Left ventricle myocardium superior (tissue), 1 donor: ENCODE data around the gene FAM53B. TPM values are rescaled to one million over a fixed set of nuclear protein-coding genes. Genes with fewer than 3 reads are reported as not detected.

Source experiments
- ATAC-seq: fragments of 200-7000 bp; cut with Tn5 transposase; one replicate; pipeline ENCODE4 v1.9.1; 2020; ENCODE audit warnings: mild to moderate bottlenecking, moderate library complexity
- DNase-seq: peaks from one replicate; pipeline ENCODE4 v3.0.0-alpha.2; 2020
- intact Hi-C: fragments of 100-400 bp; cut with micrococcal nuclease; formaldehyde crosslinking; loops from one replicate; pipeline ENCODE4 v1.11.0; 2022
- total RNA-seq: library from RNA; stranded (reverse); fragmentation: NEBNext Ultra II Directional; extraction: Animal tissue kit (Norgen Biotek cat#: 25700); gene quantifications from one replicate; pipeline ENCODE4 v1.2.1, GENCODE V29; 2021
- donor health status: DM: no; HTN: yes; CAD: no; lungs with severe emphysema.

FAM53B gene
- total RNA-seq, 1 donor from 2014 or later: 45.3 TPM

DNA sequence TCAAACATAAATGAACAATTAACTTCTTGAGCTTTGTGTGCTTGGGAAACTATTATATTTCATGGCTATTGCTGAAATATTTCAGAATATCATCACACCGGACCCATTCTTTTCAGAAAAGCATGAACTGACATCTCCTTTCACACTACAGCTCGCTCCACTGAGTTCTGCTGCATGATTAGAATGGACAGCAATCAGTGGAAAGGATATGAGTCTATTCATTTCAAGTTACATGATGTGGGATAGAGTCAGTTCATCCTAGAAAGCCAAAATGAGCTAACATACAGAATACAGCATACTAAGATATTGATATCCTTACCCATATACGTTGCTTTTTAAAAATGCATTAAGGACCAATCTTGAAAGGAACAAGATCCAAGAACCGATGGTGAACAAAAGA is 1.1 kb upstream of the FAM53B start:
- DNase-seq (no peak), ATAC-seq (no peak)
- intact Hi-C loops: loop anchor here (2.0 to 10.0 kb wide), 2 partner anchors 100 to 214 kb away; no protein-coding TSS in a partner anchor

DNA sequence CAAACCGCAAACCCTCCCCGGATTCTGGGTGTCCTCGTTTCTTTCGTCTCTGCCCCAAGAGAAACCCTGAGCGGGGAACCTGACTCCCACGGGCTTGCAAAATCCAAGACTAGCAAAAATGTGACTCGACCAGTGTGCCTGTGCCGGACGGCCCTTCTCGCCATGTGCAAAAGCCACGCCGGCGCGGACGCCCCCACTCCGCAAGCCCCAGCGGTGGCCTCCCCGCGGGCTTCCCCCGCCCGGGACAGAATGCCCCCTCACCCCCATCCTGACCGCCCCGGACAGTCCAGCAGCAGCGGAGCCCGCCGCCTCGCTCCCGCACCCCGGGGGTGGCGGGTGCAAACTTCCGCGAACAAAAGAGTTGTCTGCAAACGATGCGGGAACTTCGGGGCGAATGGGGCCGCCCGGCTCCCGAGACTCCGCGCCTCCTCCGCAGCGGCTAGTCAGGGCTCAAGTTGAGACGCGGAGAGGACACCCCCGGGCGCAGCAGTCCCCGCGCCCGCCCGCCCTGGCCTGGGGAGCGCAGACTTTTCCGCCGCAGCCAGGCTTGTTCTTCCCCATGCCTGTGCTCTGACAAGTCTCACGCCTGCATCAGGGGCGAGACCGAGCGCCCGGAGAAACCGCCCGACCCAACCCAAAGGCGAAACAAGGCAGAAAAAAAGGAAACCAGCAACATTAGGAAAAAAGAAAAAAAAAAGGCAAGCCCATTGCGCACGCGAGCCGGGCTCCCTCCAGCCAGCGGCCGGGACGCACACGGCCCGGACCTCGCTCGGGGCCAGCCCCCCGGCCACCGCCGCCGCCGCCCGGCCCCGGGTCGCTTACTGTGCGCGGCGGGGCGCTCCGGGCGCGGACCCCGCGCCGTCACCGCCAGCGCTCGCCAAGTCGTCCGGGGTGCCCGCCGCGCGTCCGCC is 732 bp downstream of the FAM53B start:
- DNase-seq: peak; percentile 69
- ATAC-seq: peak; percentile 22
- intact Hi-C loops: loop anchor here (2.0 to 10.0 kb wide), 2 partner anchors 99 to 213 kb away; no protein-coding TSS in a partner anchor

DNA sequence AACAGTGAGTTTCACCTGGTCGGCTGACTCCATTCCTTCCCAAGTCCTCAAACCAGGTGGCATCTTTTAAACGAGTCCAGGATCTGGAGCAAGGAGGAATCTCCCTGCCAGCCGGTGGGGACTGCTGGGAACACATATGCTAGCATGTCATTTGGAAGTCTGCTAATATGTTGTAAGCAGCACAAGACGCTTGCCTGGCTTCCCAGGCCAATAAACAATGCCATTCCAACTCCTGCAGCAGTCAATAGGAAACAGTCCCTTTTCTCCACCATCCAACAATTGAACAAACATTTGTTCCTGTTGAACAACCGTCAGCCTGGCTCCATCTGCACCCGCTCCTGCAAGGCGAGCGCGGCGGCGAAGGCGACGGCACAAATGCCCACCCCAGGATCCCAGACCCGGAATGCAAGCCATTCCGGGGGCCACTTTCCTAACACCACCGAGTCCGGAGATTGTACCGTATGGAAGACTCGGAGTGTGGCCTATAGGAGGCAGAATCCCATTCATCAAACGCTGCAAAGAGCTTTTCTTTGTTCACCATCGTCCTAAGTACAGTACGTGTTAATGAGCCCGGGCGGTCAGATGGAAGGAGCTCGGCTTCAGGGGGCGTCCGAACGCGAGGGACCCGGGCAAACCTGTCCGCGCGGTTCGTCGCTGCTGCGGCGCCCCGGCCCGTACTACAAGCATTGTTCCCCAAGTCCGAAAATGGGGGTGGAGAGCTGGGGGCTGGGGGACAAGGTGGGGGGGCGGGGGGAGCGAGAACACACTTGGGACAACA is 1.6 kb downstream of the FAM53B start:
- ATAC-seq: peak; percentile 7
- peak; percentile 41 for DNase-seq

DNA sequence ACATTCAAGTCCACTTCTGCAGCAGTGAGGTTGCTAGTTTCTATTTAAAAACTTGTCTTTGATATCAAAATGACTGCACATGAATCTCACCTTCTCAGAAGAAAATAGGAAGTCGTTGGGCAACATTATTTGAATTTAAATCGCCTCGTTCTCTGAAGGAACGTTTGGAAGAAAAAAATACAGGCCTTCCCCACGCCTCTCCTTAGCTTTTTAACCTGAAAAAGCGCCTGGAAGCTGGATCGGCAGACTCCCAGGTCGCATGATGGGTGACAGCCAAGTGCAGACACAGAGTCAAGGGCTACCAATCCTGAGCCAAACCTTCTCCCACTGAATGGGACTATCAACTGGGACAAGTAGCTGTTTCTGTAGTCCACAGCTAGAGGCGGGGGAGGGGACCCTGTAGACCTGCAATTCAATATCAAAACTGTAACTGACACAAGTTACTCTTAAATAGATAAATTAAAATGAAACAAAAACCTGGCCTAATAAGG is 2.2 kb downstream of the FAM53B start:
- ATAC-seq (peak; percentile 36), DNase-seq (peak; percentile 46)
- intact Hi-C loops: loop anchor here (10.0 kb wide), 1 partner anchor 97 kb away; no protein-coding TSS in a partner anchor

More for the DNA sequence above, 1.6 kb downstream of the FAM53B start:
- intact Hi-C loops: loop anchor here (10.0 kb wide), 1 partner anchor 98 kb away; no protein-coding TSS in a partner anchor

DNA sequence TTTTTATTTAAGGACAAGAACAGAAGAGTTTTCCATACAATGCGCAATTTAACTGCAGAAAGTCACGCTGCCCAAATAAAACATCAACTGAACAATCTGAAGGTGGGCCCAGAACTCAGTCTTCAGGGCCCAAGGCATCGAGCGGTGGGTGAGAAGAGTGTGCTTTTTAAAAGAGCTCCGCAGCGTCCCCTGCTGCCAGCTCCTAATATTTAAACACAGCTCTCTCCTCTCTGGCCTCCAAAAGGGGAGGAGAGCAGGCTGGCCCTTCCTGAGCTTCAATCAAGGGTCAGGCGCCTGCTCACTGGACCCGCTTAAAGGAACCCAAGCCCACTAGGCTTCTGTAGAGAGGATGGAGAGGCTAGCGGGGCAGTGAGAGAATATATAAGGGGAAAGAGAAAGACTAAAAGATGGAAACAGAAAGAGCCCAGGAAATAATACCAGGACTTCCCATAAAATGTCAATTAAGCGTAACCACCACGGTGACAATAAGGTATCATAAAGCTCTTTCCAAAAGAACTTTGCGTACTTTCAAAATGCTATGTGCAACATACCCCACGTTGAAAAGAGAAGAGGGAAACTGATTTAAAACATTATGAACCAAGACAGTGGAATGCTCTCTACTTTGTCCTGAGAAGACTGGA is 2.8 kb downstream of the FAM53B start:
- DNase-seq: peak; percentile 88
- peak; percentile 65 for ATAC-seq
- intact Hi-C loops: loop anchor here (10.0 kb wide), 1 partner anchor 97 kb away; no protein-coding TSS in a partner anchor

DNA sequence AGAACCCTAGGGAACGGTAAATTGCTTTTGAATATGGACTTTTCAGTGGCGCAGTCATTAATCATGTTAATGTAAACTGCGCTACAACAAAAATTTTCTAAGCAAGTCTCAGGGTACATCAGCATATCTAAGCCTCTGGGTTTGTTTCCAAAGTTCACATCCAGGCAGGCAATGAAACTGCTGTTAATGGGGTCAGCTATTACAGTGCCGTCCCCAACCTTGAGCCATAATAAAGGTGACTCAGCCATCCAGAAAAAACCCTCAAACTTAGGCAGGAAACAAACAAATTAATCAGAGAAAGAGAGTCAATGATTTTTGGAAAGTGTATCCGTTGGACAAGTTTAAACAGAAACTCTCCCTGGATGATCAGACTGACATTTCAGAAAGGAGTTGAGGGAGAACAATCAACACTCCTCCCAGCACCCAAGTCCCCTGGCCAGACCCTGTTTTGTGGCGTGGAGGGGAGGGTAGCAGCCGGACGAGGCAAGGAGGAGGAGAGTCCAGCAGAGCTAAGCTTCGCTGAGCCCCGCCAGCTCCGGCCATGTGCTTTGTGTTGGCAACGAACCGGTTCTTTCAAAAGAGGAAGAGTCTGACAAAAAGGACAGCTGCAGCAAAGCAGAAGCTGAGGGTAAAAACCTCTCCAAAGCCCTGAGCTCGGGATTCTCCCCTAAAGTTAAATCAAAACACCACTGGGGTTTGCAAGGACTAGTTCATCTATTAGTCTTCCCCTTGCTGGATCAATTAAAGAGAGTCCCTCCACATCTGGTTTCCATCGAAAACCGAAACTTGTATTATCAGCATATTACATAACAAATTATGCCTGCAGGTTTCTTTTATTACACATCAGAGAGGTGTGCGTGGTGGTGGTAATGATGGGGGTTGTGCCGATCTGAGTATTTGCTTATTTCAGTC is 3.6 kb downstream of the FAM53B start:
- DNase-seq (peak; percentile 81), ATAC-seq (peak; percentile 25)
- intact Hi-C loops: loop anchor here (10.0 kb wide), 1 partner anchor 96 kb away; no protein-coding TSS in a partner anchor

DNA sequence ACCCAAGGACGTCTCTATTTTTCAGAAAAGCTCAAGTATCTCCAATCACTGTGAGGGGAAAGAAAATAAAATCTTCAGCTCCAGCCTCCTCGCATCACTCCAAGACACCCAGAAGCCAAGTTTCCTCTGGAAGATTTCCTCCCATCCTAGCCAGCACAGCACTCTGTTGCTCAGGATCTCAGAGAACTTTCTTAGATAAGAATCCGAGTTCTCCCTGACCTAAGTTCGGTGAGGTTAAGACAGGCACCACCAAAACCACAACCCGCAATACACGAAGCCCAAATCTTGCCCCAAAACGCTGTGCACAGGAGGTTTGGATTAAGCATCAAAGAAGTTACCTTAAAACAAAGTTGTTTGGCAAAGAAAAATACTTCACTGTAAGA is 4.2 kb downstream of the FAM53B start:
- DNase-seq (no peak), ATAC-seq (no peak)
- intact Hi-C loops: loop anchor here (10.0 kb wide), 1 partner anchor 95 kb away; no protein-coding TSS in a partner anchor

DNA sequence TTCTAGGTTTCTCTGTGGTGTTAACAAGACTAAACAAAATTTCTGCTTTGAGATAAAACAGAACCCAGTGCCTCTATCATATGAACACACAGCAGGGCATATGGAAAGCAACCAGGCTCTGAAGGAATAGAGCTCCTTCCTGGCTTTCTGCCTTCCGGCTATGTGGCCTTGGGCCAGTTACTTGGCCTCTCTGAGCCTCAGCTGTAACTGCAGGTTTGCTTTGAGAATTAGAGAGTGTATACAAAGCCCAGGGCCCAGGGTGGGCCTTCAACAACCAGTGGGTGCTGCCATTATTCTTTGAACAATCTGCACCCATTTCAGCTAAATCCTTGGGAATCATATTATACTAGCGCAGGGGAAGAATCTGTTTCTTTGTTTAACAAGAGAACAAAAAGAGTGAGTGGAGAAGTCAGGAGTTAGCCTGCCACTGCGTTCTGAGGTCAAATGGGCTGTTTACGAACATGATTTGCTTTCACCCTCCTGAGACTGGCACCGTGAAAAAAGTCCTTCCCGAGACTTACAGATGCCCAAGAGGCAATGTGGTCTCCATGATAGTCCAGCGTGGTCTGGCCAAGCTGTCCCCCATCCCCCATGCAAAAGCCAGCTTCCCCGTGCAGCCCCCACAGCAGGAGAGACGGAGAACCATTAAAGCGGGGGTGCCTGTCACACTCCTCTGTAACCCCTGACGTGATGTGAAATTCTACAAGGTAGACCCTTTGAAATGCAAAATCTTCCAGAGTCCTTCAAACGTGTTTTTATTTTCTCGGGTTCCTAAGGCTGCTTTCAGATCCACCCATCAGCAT is 4.9 kb downstream of the FAM53B start:
- DNase-seq (no peak), ATAC-seq (no peak)
- intact Hi-C loops: no loop called here

DNA sequence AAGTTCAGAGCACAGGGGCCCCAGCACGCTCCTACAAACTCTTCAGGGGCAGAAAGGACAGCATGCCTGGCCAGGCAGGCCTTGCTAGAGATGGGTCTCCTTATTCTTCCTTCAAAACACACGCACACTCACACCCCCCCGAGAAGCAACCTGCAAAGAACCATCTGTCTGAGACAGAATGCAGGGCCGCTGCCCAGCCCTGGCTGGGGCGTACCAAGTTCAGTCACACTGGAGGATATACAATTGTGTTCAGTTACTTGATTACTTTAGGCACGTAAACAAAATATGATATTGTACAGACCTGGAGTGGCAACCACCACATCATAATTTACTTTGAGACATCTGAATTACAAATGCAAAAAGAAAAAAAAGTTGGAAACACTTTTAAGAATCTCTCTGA is 5.7 kb downstream of the FAM53B start:
- ATAC-seq: no peak
- intact Hi-C loops: no loop called here
- DNase-seq: no peak

DNA sequence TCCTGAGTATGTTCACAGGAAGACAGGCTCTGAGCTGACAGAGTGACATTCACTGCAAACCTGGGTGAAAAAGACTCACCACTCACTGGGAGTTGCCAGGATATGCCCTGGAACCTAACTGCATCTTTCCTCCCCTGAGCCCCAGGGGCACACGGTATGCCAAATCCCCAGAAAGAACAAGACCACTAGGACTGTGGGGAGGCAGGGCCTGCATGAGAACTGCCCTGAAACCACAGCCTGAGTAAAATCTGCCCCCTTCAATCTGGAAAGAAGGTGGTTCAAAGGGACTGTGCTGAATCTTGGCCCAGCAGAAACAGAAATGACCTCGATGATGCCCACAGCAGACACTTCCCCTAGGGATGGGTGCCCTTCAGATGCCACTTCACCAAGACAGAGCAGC is 6.5 kb downstream of the FAM53B start:
- intact Hi-C loops: no loop called here
- no peak for ATAC-seq
- DNase-seq: no peak

DNA sequence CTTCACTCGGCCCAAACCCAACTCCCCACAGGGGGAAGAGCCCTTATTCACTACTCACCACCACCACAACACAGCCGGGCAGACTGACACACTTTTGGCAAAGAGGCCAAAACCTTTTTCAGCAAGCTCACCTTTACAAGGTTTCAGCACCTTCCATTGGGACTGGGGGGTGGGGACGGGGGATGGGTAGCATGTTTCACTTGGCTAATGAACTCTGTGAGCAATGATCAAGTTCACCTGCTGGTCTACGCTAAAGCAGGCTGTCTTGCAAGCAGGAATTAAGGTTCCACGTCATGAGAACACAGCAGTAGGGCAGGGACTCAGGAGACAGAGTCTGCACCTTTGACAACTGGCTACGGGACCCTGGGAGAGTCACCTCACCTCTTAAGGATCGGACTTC is 7.0 kb downstream of the FAM53B start:
- intact Hi-C loops: no loop called here
- no peak for DNase-seq
- ATAC-seq: no peak

DNA sequence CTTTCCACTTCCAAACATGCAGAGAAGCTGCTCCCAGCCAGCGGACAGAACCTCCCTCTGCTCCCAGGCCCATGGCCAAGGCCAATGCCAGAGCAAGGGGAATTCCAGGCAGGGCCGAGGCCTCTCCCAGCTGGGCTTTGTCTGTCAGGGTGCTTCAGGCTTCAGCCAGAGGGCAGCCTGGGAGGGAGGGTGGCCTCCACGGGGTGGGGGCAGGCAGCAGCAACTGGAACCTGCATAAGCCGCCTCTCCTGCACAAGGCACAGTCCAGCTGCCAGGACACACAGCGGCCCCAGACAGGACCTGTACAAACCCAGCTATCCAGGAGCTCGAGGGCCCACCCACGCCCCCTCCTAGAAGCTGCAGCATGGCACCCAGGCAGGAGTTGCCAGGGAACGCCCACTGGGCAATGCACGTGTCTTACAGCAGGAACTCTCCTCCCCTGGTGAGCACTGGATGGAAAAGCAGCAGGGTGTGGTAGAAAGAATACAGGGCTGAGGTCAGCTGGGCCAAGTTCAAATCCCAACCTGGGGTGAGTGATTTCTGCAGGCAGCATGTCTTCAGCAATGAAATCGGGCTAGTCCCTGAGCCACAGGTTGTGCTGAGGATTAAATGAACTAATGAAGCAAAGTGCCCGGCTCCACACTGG is 7.6 kb downstream of the FAM53B start:
- DNase-seq (peak; percentile 91), ATAC-seq (peak; percentile 83)

DNA sequence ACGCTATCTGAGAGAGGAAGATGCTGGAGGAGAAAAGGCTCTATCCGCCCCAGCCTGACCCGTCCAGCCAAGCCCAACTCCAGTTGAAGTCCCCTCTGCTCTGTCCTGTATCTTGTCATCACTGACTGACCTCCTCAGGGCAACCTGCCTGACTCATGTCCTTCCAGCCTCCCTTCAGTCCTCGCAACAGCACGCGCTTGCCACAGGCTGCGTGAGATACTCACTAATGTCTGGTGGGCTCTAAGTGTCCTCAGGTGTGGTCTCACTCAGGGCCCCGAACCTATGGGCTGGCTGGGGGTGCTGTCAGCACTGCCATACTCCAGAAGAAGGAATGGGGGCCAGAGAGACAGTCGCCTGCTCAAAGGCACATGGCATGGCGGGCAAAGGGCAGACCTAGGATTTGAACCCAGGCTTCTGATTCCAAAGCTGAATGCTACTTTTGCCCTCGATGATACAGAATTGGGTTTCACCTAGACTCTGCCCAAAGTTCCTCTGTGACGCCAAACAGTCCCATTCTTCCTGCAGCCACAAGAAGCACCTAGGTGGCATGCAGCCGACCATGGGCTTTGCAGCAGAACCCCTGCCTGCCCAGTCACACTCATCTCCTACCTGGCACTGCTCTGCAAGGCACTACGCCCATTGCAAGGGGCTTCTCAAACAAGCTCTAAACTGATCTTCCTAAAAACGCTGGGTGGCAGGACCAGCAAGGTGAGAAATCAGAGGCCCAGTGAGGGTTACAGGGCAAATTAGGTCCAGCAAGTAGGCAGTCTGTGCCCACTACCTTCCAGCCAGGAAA is 8.5 kb downstream of the FAM53B start:
- ATAC-seq: no peak
- no peak for DNase-seq

More for the DNA sequence above, 7.6 kb downstream of the FAM53B start:
- intact Hi-C loops: no loop called here

DNA sequence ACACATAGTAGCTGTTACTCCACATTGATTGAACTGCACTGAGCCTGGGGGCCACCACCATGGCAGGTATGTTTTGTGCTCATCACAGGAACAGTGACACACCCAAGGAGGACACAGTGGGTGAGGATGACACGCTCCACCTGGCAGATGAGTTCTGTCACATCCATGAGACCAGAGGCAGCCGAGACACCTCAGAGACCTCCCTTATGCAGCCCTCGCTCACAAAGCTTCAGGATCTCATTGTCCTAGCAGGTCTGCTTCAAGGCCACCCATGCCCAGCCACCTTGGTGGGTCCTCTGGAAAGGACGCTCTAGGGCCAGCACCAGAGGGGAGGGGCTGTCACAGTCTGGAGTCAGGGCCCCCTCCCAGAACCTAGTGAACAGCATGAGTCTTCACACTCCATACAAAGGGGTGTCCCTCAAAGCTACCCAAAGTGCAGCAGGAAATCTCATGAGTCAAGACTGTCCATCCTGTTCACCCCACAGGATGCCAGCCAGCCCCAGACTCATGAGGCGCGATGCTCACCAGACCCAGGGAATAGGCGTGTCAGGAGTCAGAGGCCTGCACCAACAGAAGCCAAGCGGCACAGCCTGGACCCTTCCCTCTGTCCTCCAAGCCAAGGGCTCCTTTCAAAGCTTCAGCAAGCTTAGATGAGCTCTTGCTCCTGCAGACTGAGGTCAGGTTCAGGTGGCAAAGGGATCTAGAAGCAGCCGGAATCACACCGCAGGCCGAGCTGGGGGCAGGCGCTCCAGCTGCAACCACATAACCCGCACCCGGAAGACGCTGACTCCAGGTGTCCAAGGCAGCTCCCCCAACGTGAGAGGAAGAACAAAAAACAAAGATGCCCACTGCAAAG is 9.6 kb downstream of the FAM53B start:
- no peak for ATAC-seq
- intact Hi-C loops: no loop called here
- DNase-seq: no peak

More for the DNA sequence above, 8.5 kb downstream of the FAM53B start:
- intact Hi-C loops: no loop called here

DNA sequence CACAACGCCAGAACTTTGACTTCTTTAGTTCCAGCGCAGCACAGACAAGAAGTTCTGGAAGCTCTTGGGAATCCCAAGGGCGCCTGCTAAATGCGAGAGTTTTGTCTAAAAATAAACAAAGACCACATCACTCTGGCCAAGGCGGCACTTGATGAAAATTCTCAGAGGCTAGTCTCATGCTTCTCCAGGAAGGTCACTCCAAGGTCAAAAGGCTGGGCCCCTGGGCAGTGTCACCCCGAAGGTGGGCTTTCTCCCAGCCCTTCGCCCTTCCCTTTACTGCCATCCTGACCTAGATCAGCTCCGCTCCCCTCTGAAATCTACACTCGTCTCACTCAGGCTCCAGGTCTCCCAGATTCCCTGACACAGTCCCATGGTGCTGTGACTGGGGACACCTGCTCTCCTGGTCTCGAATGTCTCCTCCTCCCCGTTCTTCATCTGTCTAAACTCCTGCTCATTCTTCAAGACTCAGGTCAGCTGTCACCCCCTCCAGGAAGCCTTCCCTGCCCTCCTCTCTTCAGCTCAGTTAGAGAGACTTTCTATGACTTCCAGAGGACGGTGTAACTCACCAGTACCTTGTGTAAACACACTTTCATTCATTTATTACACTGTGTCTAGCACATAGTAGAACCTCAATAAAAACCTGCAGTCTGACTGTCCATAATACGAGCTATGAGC is 10.5 kb downstream of the FAM53B start:
- intact Hi-C loops: no loop called here
- no peak for ATAC-seq
- no peak for DNase-seq
